ENCODE data around the gene BLOC1S5.

The BLOC1S5 gene

GRCh38 chr6:8026800-8027199 lies 37.4 kb downstream of the BLOC1S5 start:
- Histone ChIP-seq H3K36me3 (no peaks in the 10 kb centered on the region), H3K27me3 (no peaks in the 10 kb centered on the region), H3K4me3 (ENCODE audit: low read depth, low read length) (no peak overlapping the region), H3K9me3 (no peaks in the 10 kb centered on the region), H3K4me1 (no peaks in the 10 kb centered on the region; the same call in 1 of the 2 replicates)
- no peak for TF ChIP-seq CTCF (IDR thresholded peaks at IDR 0.05; ENCODE audit: low read depth, low read length)
- no peak for DNase-seq

- H3K27me3 ChIP-seq: no peaks in the 10 kb centered on the region
- no peaks in the 10 kb centered on the region for H3K9me3 ChIP-seq
- no peaks in the 10 kb centered on the region; the same call in 1 of the 2 replicates for H3K36me3 ChIP-seq
- H3K4me1 ChIP-seq: no peaks in the 10 kb centered on the region; the same call in 1 of the 2 replicates
- TF ChIP-seq CTCF (IDR thresholded peaks at IDR 0.05; ENCODE audit: low read depth, low read length): no peak
- DNase-seq: no peak
- H3K4me3 ChIP-seq (ENCODE audit: low read depth, low read length): no peak overlapping the region
These were observed 39.0 kb downstream of the BLOC1S5 start for GRCh38 chr6:8025191-8025590.

- H3K4me3 ChIP-seq (ENCODE audit: low read depth, low read length): no peak overlapping the region
These were observed 40.6 kb downstream of the BLOC1S5 start for GRCh38 chr6:8023638-8024037.

GRCh38 chr6:8020083-8020482 lies 44.1 kb downstream of the BLOC1S5 start:
- Histone ChIP-seq H3K4me3 (ENCODE audit: low read depth, low read length) (no peak overlapping the region), H3K27me3 (no peaks in the 10 kb centered on the region), H3K36me3 (no peaks in the 10 kb centered on the region; the same call in 1 of the 2 replicates), H3K4me1 (no peaks in the 10 kb centered on the region), H3K9me3 (no peaks in the 10 kb centered on the region)
- no peak for TF ChIP-seq CTCF (IDR thresholded peaks at IDR 0.05; ENCODE audit: low read depth, low read length)
- no peak for DNase-seq

More at GRCh38 chr6:8023638-8024037, 40.6 kb downstream of the BLOC1S5 start:
- Histone ChIP-seq H3K36me3 (no peaks in the 10 kb centered on the region; the same call in 1 of the 2 replicates), H3K27me3 (no peaks in the 10 kb centered on the region), H3K4me1 (no peaks in the 10 kb centered on the region; the same call in 1 of the 2 replicates), H3K9me3 (no peaks in the 10 kb centered on the region)
- no peak for TF ChIP-seq CTCF (IDR thresholded peaks at IDR 0.05; ENCODE audit: low read depth, low read length)
- DNase-seq: no peak

GRCh38 chr6:8017705-8018104 lies 46.5 kb downstream of the BLOC1S5 start:
- Histone ChIP-seq H3K4me3 (ENCODE audit: low read depth, low read length) (no peak overlapping the region), H3K27me3 (no peaks in the 10 kb centered on the region), H3K4me1 (no peaks in the 10 kb centered on the region), H3K36me3 (no peaks in the 10 kb centered on the region; the same call in 1 of the 2 replicates), H3K9me3 (no peaks in the 10 kb centered on the region)
- DNase-seq: no peak
- TF ChIP-seq CTCF (IDR thresholded peaks at IDR 0.05; ENCODE audit: low read depth, low read length): no peak

- H3K4me1 ChIP-seq: no peaks in the 10 kb centered on the region
- no peaks in the 10 kb centered on the region; the same call in 1 of the 2 replicates for H3K36me3 ChIP-seq
- no peaks in the 10 kb centered on the region for H3K27me3 ChIP-seq
- DNase-seq: no peak
- H3K4me3 ChIP-seq (ENCODE audit: low read depth, low read length): no peak overlapping the region
- H3K9me3 ChIP-seq: no peaks in the 10 kb centered on the region
- TF ChIP-seq CTCF (IDR thresholded peaks at IDR 0.05; ENCODE audit: low read depth, low read length): no peak
These were observed 46.9 kb downstream of the BLOC1S5 start for GRCh38 chr6:8017276-8017701.
